ENCODE data around the gene TMEM94. TPM values are rescaled to one million over a fixed set of nuclear protein-coding genes. Genes with fewer than 3 reads are reported as not detected.
A peak's percentile ranks its signal among the peaks of the same experiment; 100 is the strongest.

TMEM94 gene
- total RNA-seq, 1 donor: 28.5 TPM

DNA sequence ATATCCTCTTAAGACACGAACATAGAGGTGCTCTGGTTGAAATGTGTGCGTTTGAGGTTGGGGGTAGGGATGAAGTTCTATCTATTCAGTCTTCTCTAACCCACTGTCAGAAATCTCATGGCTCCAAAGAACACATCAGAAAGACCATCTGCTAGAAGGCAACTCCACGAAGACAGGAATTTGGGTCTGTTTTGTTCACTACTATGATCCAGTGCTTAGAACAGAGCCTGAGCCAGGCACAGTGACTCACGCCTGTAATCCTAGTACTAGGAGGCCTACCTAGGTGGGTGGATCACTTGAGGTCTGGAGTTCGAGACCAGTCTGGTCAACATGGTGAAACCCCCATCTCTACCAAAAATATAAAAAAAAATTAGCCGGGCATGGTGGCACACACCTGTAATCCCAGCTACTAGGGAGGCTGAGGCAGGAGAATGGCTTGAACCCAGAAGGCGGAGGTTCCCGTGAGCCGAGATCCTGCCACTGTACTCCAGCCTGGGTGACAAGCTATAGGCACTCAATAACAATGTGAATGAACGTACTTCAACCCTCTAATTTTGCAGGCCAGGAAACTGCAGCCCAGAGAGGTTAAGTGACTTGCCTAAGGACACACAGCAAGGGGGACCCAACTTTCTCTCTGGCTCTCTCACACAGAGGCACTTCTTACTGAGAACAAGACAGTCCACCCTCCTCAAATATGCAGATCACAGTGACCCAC lies 56.6 kb downstream of the TMEM94 start:
- no peak for DNase-seq (ENCODE audit: low read depth)
- TF ChIP-seq, protein P1, sequence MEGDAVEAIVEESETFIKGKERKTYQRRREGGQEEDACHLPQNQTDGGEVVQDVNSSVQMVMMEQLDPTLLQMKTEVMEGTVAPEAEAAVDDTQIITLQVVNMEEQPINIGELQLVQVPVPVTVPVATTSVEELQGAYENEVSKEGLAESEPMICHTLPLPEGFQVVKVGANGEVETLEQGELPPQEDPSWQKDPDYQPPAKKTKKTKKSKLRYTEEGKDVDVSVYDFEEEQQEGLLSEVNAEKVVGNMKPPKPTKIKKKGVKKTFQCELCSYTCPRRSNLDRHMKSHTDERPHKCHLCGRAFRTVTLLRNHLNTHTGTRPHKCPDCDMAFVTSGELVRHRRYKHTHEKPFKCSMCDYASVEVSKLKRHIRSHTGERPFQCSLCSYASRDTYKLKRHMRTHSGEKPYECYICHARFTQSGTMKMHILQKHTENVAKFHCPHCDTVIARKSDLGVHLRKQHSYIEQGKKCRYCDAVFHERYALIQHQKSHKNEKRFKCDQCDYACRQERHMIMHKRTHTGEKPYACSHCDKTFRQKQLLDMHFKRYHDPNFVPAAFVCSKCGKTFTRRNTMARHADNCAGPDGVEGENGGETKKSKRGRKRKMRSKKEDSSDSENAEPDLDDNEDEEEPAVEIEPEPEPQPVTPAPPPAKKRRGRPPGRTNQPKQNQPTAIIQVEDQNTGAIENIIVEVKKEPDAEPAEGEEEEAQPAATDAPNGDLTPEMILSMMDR (IDR thresholded peaks at IDR 0.05; ENCODE audit: insufficient read depth, low read depth, low read length): no peak
- H3K4me3 ChIP-seq (ENCODE audit: low read depth, low read length): no peak overlapping the region

DNA sequence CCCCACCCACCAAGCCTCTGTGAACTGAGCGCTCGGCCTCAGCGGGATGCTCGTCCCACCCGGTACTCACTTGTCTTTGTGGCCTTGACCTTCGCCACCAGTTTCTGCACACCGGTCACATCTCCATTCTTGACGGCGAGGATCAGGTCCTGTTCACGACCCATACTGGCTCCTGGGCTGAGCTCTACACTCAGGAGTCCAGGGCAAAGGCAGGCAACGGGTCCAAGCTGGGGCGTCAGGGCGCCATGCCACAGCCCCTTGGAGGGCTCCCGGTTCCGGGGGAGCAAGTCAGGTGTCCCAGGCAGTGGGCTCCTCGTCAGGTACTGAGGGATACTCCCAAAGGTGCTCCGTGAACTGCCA lies 57.2 kb downstream of the TMEM94 start:
- H3K4me3 ChIP-seq (ENCODE audit: low read depth, low read length): no peak overlapping the region
- no peak for DNase-seq (ENCODE audit: low read depth)
- TF ChIP-seq, protein P1 (IDR thresholded peaks at IDR 0.05; ENCODE audit: insufficient read depth, low read depth, low read length): no peak

DNA sequence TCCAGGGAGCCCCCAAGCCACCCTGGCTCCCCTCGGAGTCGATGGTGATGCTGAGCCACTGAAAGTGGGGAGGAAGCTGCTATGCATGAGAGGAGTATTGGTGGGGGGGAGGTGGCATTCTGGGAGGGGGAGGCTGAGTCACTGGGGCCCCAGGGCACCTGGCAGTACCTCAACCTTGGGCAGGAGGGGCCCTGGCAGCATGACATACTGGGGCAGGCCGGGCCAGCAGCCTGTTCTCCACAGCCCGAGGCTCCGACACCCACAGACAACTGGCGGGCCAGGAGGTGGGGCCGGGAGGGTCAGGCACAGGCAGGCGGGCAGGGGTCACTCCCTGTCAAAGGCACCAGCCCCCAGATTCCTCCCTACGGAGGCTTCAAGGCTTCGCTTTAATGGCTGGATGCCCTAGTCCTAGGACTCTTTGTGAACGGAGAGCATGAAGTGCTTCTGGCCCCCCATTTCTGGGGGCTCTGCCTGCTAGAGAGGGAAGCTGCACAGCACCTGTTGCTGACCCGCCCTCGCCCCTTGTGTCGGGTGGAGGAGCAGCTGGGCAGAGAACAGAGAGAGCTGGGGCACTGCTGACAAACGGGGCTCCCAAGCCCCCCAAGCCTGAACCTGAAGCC lies 58.0 kb downstream of the TMEM94 start:
- DNase-seq (ENCODE audit: low read depth): no peak
- TF ChIP-seq, protein P1 (IDR thresholded peaks at IDR 0.05; ENCODE audit: insufficient read depth, low read depth, low read length): no peak
- peak overlapping the region; percentile 82 for H3K4me3 ChIP-seq (ENCODE audit: low read depth, low read length)

DNA sequence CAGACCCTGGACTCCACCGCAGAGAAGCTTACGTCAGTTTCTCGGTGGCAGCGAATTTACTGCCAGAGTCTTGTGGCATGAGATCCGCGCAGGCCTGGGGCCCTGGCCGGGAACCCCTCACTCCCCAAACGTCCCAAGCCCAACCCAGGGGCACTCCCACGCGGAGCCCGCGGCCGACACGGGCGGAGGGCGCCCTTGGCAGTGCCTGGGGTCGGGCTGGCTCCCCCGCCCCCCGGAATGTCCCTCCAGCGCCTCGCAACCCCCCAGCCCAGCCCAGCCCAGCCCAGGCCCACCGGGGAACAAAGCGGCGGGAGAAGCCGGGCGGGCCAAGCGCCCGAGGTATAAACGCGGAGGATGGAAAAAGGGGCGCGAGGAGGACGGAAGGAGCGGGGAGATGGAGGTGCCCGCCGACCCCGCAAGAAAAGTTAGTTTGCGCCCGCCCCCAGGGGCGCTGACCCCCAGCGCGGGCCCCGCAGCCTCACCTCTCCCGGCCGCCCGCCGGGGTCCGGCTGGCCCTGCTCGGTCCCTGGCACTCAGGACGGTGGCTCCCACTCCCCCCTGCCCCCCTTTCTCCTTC lies 58.6 kb downstream of the TMEM94 start:
- peak overlapping the region; percentile 82 for H3K4me3 ChIP-seq (ENCODE audit: low read depth, low read length)
- TF ChIP-seq, protein P1 (IDR thresholded peaks at IDR 0.05; ENCODE audit: insufficient read depth, low read depth, low read length): no peak
- peak; percentile 23 for DNase-seq (ENCODE audit: low read depth)

DNA sequence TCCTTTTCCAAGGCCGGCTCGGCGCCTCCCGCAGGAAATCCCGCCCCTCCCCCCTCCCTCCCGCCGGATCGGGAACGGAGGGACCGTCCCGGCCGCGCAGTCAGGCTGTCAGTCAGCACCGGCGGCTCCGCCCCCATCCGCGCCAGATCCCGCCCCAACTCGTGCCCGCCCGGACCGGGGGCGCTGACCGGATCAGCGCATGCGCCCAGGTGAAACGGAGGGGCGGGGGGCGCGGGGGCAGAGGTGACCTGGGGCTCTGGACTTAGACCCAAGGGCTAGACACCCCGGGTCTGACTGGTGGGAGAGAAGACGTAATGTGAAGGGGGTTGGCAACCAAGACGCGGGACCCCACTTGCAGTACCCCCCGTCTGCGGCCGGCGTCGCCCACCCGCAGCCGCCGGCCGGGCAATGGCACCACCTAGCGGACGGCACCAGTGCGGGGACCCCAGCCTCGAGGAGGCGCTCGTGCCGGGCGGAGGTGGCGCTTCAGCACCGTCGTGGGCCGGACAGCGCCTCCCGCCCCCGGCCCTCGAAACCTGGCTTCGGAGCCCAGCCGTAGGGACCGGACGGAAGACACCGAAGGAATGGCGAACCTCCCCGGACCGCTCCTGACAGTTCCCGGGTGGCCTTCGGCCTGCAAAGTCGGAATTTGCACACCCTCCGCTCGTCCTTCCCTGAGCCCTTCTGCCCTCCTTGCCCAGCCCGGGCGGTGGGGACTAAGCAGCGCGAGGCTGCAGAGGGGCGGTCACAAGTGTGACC lies 59.2 kb downstream of the TMEM94 start, which contains the start of gene CASKIN2:
Gene CASKIN2 (minus strand): TSS at position 42 of the 759 bp plus-strand sequence. CDS start 1,733 bp downstream, outside the sequence.
- DNase-seq (ENCODE audit: low read depth): peak; percentile 91

DNA sequence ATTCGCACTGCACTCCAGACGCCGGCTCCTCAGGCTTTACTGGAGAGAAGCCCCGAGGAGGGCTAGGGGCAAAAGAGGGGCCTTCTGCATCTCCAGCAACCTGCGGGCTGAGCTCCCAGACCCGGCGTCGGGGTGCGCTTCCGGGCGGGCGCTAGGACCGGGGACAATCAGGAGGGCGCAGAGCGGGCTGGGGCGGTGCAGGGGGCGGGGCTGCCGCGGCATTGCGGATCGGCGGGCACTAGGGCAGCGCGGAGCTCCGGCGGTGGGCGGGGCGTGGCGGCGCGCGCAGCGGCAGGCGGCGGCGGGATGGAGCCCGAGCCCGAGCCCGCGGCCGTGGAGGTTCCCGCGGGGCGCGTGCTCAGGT lies 59.8 kb downstream of the TMEM94 start, which contains the start of gene TSEN54:
Gene TSEN54 (plus strand): TSS at position 274 of the 364 bp plus-strand sequence. CDS start 33 bp downstream, at position 307.
- DNase-seq (ENCODE audit: low read depth): peak; percentile 86
- H3K4me3 ChIP-seq (ENCODE audit: low read depth, low read length): peak within 1 kb of the TSS; percentile 82
- TF ChIP-seq, protein P1 (IDR thresholded peaks at IDR 0.05; ENCODE audit: insufficient read depth, low read depth, low read length): no peak

More for the DNA sequence above, 59.2 kb downstream of the TMEM94 start, which contains the start of gene CASKIN2:
- TF ChIP-seq, protein P1 (IDR thresholded peaks at IDR 0.05; ENCODE audit: insufficient read depth, low read depth, low read length): peak; percentile 98
- H3K4me3 ChIP-seq (ENCODE audit: low read depth, low read length): peak within 1 kb of the TSS; percentile 82

Measured in fibroblast of villous mesenchyme (primary cell).